Measurements from ENCODE around the gene LDLRAD4.

The LDLRAD4 gene

DNA sequence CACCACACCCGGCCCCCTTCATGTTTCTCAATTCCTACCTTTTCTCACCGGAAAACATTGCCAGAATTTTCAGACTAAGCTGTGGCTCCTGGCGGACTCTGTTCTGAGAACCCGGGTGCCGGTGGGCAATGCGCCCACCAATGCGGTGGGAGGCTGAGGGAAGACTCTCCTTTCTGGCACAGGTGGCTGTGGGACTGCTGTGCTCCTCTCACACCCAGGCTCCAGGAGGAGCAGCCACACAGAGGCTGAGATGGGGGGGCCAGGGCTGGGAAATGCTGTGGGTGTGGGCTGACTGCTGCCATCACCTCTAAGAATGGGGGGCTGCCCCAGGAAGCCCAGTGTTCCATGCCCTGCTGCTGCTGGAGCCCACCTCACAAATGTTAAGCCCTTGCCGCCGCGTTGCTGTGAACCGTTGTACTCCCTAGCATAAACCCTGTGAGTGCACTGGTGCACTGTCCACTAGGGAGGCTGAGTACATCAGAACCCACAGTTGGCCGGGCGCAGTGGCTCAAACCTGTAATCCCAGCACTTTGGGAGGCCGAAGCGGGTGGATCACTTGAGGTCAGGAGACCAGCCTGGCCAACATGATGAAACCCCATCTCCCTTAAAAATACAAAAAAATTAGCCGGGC lies 152.6 kb downstream of the LDLRAD4 start:
- TF ChIP-seq ZNF565 (CRISPR knock-in tag; conservative IDR thresholded peaks at IDR 0.05; ENCODE audit: low read depth), result no peak
- no peak for TF ChIP-seq CSDC2 (CRISPR knock-in tag; IDR thresholded peaks at IDR 0.05)
- TF ChIP-seq ZFP30 (CRISPR knock-in tag; IDR thresholded peaks at IDR 0.05), result no peak
- TF ChIP-seq ARNTL (CRISPR knock-in tag; IDR thresholded peaks at IDR 0.05; ENCODE audit: borderline replicate concordance, low read depth), result no peak
- TF ChIP-seq GLIS3 (CRISPR knock-in tag; IDR thresholded peaks at IDR 0.05), result no peak
- TF ChIP-seq ZNF70 (CRISPR knock-in tag; IDR thresholded peaks at IDR 0.05), result no peak
- TF ChIP-seq, protein P1, sequence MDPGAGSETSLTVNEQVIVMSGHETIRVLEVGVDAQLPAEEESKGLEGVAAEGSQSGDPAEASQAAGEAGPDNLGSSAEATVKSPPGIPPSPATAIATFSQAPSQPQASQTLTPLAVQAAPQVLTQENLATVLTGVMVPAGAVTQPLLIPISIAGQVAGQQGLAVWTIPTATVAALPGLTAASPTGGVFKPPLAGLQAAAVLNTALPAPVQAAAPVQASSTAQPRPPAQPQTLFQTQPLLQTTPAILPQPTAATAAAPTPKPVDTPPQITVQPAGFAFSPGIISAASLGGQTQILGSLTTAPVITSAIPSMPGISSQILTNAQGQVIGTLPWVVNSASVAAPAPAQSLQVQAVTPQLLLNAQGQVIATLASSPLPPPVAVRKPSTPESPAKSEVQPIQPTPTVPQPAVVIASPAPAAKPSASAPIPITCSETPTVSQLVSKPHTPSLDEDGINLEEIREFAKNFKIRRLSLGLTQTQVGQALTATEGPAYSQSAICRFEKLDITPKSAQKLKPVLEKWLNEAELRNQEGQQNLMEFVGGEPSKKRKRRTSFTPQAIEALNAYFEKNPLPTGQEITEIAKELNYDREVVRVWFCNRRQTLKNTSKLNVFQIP (CRISPR knock-in tag; IDR thresholded peaks at IDR 0.05; ENCODE audit: borderline replicate concordance, low read depth), result no peak
- no peak for TF ChIP-seq TOX (CRISPR knock-in tag; IDR thresholded peaks at IDR 0.05; ENCODE audit: borderline replicate concordance)
- TF ChIP-seq ZC3H10 (CRISPR knock-in tag; IDR thresholded peaks at IDR 0.05), result no peak
- no peak for TF ChIP-seq SNAI2 (CRISPR knock-in tag; IDR thresholded peaks at IDR 0.05)
- no peak for ATAC-seq

GRCh38 chr18:13371689-13372418 lies 153.3 kb downstream of the LDLRAD4 start:
- TF ChIP-seq TCF4 (CRISPR knock-in tag; IDR thresholded peaks at IDR 0.05; ENCODE audit: borderline replicate concordance), result no peak
- TF ChIP-seq, protein P1 (CRISPR knock-in tag; IDR thresholded peaks at IDR 0.05; ENCODE audit: borderline replicate concordance, low read depth), result no peak
- TF ChIP-seq ZFP3 (CRISPR knock-in tag; IDR thresholded peaks at IDR 0.05), result no peak
- no peak for ATAC-seq

- ATAC-seq, result no peak
- TF ChIP-seq TCF4 (CRISPR knock-in tag; IDR thresholded peaks at IDR 0.05; ENCODE audit: borderline replicate concordance), result no peak
Measured at GRCh38 chr18:13372531-13372951, 154.0 kb downstream of the LDLRAD4 start.

GRCh38 chr18:13374096-13374467 lies 155.5 kb downstream of the LDLRAD4 start:
- ATAC-seq, result no peak
- TF ChIP-seq, protein P2, sequence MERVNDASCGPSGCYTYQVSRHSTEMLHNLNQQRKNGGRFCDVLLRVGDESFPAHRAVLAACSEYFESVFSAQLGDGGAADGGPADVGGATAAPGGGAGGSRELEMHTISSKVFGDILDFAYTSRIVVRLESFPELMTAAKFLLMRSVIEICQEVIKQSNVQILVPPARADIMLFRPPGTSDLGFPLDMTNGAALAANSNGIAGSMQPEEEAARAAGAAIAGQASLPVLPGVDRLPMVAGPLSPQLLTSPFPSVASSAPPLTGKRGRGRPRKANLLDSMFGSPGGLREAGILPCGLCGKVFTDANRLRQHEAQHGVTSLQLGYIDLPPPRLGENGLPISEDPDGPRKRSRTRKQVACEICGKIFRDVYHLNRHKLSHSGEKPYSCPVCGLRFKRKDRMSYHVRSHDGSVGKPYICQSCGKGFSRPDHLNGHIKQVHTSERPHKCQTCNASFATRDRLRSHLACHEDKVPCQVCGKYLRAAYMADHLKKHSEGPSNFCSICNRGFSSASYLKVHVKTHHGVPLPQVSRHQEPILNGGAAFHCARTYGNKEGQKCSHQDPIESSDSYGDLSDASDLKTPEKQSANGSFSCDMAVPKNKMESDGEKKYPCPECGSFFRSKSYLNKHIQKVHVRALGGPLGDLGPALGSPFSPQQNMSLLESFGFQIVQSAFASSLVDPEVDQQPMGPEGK (CRISPR knock-in tag; IDR thresholded peaks at IDR 0.05; ENCODE audit: borderline replicate concordance), result no peak
- TF ChIP-seq GLIS3 (CRISPR knock-in tag; IDR thresholded peaks at IDR 0.05) (no peak), OSR1 (CRISPR knock-in tag; IDR thresholded peaks at IDR 0.05) (no peak), ZFP30 (CRISPR knock-in tag; IDR thresholded peaks at IDR 0.05) (no peak), ZNF70 (CRISPR knock-in tag; IDR thresholded peaks at IDR 0.05) (no peak), ARNTL (CRISPR knock-in tag; IDR thresholded peaks at IDR 0.05; ENCODE audit: borderline replicate concordance, low read depth) (no peak), ZNF565 (CRISPR knock-in tag; conservative IDR thresholded peaks at IDR 0.05; ENCODE audit: low read depth) (no peak), ZC3H10 (CRISPR knock-in tag; IDR thresholded peaks at IDR 0.05) (no peak), CSDC2 (CRISPR knock-in tag; IDR thresholded peaks at IDR 0.05) (no peak), ISL1 (CRISPR knock-in tag; IDR thresholded peaks at IDR 0.05) (no peak), SNAI2 (CRISPR knock-in tag; IDR thresholded peaks at IDR 0.05) (no peak), TOX (CRISPR knock-in tag; IDR thresholded peaks at IDR 0.05; ENCODE audit: borderline replicate concordance) (no peak), RARB (CRISPR knock-in tag; IDR thresholded peaks at IDR 0.05) (no peak), ZFP3 (CRISPR knock-in tag; IDR thresholded peaks at IDR 0.05) (no peak), ZNF8 (CRISPR knock-in tag; IDR thresholded peaks at IDR 0.05) (no peak)
- TF ChIP-seq, protein P3, sequence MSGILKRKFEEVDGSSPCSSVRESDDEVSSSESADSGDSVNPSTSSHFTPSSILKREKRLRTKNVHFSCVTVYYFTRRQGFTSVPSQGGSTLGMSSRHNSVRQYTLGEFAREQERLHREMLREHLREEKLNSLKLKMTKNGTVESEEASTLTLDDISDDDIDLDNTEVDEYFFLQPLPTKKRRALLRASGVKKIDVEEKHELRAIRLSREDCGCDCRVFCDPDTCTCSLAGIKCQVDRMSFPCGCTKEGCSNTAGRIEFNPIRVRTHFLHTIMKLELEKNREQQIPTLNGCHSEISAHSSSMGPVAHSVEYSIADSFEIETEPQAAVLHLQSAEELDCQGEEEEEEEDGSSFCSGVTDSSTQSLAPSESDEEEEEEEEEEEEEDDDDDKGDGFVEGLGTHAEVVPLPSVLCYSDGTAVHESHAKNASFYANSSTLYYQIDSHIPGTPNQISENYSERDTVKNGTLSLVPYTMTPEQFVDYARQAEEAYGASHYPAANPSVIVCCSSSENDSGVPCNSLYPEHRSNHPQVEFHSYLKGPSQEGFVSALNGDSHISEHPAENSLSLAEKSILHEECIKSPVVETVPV (CRISPR knock-in tag; IDR thresholded peaks at IDR 0.05), result no peak
- TF ChIP-seq, protein P4, sequence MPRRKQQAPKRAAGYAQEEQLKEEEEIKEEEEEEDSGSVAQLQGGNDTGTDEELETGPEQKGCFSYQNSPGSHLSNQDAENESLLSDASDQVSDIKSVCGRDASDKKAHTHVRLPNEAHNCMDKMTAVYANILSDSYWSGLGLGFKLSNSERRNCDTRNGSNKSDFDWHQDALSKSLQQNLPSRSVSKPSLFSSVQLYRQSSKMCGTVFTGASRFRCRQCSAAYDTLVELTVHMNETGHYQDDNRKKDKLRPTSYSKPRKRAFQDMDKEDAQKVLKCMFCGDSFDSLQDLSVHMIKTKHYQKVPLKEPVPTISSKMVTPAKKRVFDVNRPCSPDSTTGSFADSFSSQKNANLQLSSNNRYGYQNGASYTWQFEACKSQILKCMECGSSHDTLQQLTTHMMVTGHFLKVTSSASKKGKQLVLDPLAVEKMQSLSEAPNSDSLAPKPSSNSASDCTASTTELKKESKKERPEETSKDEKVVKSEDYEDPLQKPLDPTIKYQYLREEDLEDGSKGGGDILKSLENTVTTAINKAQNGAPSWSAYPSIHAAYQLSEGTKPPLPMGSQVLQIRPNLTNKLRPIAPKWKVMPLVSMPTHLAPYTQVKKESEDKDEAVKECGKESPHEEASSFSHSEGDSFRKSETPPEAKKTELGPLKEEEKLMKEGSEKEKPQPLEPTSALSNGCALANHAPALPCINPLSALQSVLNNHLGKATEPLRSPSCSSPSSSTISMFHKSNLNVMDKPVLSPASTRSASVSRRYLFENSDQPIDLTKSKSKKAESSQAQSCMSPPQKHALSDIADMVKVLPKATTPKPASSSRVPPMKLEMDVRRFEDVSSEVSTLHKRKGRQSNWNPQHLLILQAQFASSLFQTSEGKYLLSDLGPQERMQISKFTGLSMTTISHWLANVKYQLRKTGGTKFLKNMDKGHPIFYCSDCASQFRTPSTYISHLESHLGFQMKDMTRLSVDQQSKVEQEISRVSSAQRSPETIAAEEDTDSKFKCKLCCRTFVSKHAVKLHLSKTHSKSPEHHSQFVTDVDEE (CRISPR knock-in tag; IDR thresholded peaks at IDR 0.05), result no peak
- TF ChIP-seq, protein P1 (CRISPR knock-in tag; IDR thresholded peaks at IDR 0.05; ENCODE audit: borderline replicate concordance, low read depth), result no peak

All from SK-N-SH treated with all-trans-retinoic acid at 6 μM for 48 hours (cell line).